HG03045 (cell line): ENCODE results near the gene FHIT.

Experiments
- ATAC-seq: cut with Tn5 transposase; IDR thresholded peaks from one replicate; pipeline ENCODE4 v1.9.1; 2021; ENCODE audit warnings: mild to moderate bottlenecking, moderate library complexity; ENCODE audit not compliant: unreplicated experiment

FHIT gene

DNA sequence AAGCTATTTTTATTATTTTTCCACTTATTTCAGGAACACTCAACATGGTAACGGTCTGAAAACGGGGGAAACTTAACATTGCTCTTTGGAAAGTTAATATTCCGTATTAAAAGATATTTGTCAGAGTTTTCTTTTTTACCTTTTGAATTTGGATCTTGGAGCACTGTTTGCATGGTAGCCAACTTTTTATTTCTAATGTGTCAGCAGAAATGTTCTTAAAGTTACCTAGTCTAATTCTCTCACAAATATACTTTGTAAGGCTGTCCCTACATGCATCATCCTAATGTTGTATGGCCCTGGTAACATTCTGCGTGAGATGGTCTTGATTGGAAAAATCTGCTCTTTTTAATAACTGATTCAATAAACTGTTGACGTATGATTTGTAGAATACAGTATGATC, 719.5 kb downstream of the FHIT start:
- no peak for ATAC-seq

GRCh38 chr3:60528651-60529050, 722.6 kb downstream of the FHIT start:
- ATAC-seq: no peak

DNA sequence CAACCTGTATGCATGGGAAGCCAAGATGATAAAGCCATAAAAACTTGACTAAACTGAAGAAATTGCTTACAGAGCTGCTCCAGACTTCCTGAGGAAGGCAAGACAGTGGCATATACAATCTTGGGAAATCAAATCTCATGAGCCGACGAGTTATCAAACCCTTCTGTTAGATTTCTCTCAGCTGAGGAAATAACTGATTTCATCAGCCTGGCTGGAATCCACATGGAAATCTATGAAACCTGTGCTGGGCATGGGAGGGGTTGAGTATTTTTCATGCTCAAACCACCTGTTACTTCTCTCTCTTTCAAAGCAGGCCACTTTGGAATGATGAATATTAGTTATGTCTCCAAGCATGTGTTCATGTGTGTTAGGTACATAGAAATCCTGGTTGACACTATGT, 727.7 kb downstream of the FHIT start:
- no peak for ATAC-seq

- no peak for ATAC-seq
These were observed 734.1 kb downstream of the FHIT start for GRCh38 chr3:60517134-60517533.

GRCh38 chr3:60514866-60515265, 736.4 kb downstream of the FHIT start:
- ATAC-seq: no peak

DNA sequence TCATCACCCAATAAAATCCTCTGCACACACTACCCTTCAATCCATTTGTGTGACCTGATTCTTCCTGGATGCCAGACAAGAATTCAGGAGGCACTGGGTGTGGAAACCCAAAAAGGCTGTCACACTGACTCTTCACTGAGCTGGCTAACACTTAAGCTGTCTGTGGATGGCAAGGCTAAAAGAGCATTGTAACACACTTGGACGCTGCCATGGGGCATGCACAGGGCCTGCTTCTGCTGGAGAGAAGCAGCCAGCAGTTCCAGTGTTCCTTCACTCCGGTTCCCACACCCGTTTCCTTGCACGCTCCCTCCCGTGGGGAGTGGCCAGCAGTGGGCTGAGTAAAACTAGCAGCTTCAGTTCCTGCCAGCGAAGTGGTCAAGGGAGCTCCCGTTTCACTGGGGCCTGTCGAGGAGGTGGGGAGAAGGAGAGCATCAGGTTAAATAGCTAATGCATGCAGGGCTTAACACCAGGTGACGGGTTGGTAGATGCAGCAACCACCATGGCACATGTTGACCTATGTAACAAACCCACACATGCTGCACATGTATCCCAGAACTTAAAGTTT, 737.1 kb downstream of the FHIT start:
- no peak for ATAC-seq

GRCh38 chr3:60513241-60513640, 738.0 kb downstream of the FHIT start:
- no peak for ATAC-seq

- ATAC-seq: no peak
These were observed 738.7 kb downstream of the FHIT start for GRCh38 chr3:60512506-60512905.

DNA sequence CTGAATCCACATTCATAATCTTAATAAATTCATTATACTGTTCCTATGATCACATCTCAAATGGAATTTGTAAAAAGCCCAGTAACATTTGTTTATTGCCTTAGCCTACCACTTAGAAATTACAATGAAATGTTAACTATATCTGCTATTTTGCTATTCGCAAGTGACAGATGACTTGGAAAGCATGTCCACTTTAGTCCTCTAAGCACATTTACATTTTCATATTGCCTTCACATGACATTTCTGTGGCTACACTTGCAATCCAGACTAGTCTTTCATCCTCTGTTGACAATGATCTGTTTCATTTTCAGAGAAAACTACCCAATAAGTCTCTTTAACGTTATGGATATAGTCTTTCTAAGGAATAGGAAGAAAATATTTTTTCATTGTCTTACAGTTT, 741.8 kb downstream of the FHIT start:
- ATAC-seq: no peak

DNA sequence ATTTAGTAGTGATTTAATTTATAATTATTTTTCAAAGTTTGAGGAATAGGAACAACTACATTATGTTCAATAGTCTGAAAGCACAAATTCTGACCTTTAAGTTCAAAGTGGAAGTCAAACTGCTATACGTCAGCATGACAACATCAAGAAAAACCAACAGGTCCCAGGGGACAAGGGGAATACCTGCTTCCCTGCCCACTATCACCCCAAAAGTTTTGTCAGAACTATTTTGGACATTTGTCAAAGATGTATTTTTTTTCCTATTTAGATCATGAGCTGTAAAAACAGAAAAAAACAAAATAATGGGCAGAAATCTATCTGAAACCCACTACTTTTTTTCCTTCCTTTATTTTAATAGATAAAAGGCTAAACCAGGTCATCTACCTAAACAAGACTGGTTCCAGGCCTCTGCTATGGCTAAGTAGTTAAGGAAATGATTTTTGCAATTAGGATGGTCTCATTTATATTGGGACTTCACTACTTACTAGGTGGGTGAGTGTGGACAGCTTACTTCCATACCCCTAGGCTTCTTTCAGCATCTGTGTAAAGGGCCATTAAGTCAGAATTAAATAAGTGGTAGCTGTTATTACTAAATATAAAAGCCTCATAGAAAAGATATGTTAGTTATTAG, 746.3 kb downstream of the FHIT start:
- no peak for ATAC-seq

DNA sequence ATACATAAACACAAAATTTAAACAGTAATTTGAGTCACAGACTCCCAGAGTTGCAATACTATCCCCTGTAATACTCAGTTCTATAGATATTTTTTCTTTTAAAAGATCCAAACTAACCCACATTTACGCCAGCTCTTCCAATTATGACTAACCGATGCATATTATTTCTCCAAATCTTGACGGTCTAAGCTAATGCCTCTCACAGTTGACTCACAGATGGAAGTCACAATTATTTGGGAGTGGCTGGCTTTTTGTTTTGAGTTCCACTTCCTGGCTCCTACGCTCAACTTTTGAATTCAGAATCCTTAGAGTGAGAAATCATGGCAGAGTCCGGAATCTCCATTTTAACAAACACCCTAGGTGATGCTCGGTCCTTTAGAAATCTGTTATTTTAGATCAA, 749.9 kb downstream of the FHIT start:
- ATAC-seq: no peak

DNA sequence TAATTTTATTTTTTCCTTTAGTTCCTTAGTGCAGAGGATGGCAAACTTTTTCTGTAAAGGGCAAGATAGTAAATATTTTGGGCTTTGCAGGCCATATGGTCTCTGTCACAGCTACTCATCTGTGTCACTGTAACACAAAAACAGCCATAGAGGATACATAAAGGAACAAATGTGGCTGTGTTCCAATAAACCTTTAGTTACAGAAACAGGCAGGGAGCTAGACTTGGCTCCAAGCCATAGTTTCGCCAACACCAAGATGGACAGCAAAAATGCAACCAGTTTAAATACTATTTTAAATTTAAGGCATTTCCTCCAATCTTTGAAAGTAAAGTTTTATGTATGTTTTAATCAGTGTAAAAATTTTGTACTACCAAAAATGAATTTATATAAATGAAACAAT, 753.4 kb downstream of the FHIT start:
- no peak for ATAC-seq

DNA sequence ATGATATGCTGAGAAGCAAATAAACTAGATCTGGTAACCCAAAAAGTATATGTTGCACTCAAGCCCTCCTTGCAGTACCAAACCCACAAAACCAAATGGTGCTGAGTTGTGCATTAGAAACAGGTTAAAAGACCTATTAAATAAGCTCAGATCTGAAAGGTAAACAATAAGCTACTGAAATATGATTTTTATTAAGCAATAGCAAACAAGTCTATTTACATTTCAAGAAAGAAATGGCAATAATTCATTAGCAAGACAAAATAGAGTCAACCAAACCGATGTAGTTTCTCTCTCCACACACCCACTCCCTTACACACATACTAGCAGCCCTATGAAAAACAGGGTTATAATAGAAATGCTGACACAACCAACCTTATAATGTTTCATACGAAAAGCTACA, 760.3 kb downstream of the FHIT start:
- no peak for ATAC-seq

DNA sequence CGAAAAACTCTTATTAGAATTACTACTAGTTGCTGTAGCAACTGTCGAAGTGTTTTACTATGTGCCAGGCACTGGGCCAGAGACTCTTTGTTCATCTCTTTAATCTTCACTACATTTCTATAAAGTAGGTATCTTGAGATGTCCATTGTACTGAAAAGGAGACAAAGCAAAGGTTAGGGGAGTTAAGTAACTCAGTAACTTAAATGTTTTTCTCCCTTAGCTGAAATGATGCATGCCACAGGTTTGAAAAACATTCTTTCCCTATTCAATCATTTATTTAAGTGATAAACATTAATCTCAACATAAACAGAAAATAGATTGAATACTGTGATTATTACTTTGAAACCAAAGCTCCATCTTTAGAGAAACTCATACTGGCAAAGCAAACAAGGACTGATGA, 776.2 kb downstream of the FHIT start:
- no peak for ATAC-seq

GRCh38 chr3:60469481-60469880, 781.8 kb downstream of the FHIT start:
- ATAC-seq: no peak

GRCh38 chr3:60463685-60464084, 787.6 kb downstream of the FHIT start:
- no peak for ATAC-seq

DNA sequence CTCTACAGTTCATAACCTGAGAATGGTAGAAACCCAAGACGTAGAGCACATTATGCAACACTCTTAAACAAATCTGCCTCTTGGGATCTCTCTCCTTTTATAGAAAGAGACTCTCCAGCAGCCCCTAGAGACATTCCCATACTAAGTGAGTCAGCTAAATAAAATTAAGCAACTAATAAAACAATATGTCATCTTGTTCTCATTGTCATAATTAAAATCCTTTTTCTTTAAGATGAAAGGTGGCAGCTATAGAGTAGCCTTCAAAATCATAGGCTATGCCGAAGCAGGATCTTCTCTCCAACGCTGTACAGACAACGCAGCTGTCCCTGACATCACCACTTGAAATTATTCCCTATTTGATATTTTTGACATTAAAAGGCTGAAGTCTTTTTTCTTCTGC, 790.0 kb downstream of the FHIT start:
- ATAC-seq: no peak

GRCh38 chr3:60456180-60456579, 795.1 kb downstream of the FHIT start:
- no peak for ATAC-seq

DNA sequence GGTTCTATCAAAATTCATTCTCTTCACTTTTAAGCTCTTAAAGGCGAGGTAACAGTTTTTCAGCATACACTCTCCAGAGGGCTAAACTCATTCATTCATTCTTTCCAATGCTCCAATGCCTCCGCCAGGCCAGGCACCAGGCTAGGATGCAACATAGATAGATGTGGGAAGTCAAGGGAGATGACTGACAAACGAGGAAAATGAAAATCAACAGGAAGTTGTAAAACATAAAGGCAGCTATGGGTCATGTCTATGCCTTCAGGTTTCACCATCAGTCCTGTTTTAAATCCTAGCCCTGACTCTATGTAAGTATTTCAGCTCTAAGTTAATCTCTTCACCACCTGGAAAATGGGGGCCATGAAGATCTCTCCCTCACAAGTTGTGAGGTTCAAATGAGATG, 797.9 kb downstream of the FHIT start:
- no peak for ATAC-seq

GRCh38 chr3:60448696-60449095, 802.6 kb downstream of the FHIT start:
- no peak for ATAC-seq

DNA sequence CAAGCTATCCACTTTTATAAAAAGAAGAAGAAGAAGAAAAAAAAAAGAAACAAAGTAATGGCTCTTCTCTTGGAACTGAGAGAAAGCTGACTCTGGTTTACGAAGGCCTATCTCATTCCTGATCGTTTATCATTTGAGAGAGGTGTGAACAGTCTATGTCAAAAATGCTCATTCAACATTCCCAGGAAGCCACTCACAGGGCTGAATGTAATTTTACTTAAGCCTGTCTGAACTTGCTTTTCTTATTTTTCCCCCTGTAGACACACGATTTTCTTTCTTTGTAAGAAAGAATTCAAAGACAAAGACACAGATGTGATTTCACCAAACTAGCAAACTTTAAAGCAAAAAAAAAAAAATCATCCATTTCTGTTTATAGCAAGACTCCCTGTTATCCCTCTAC, 805.8 kb downstream of the FHIT start:
- ATAC-seq: no peak

- ATAC-seq: no peak
These were observed 806.3 kb downstream of the FHIT start for GRCh38 chr3:60444898-60445437.

DNA sequence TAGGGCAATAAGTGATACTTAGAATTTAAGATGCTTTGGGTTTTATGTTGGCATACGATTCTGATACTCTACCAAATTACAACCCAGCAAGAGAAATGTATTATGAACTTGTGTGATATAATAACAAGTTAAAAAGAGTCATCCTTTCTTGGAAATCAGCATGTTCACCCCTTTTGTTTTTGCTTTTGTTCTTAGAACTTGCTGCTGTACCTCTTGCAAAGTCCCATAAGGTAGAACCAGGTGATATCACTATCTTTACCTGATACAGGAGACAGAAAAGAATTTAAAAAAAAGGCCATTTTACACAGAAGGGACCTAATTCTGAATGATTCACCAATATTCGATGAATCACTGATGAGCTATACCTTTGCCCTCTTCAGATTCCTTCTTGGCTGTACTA, 810.4 kb downstream of the FHIT start:
- ATAC-seq: no peak
